ENCODE data around the gene ZNF784.

The ZNF784 gene, protein sequence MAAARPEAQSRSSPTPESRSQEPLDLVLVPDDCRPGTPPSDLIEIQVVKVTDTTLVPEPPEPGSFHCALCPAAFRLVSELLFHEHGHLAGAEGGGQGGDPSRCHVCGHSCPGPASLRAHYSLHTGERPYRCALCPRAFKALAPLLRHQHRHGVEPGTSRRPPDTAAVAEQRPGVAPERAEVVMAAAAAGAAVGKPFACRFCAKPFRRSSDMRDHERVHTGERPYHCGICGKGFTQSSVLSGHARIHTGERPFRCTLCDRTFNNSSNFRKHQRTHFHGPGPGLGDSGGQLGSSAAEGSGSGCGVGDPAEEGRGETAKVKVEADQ

DNA sequence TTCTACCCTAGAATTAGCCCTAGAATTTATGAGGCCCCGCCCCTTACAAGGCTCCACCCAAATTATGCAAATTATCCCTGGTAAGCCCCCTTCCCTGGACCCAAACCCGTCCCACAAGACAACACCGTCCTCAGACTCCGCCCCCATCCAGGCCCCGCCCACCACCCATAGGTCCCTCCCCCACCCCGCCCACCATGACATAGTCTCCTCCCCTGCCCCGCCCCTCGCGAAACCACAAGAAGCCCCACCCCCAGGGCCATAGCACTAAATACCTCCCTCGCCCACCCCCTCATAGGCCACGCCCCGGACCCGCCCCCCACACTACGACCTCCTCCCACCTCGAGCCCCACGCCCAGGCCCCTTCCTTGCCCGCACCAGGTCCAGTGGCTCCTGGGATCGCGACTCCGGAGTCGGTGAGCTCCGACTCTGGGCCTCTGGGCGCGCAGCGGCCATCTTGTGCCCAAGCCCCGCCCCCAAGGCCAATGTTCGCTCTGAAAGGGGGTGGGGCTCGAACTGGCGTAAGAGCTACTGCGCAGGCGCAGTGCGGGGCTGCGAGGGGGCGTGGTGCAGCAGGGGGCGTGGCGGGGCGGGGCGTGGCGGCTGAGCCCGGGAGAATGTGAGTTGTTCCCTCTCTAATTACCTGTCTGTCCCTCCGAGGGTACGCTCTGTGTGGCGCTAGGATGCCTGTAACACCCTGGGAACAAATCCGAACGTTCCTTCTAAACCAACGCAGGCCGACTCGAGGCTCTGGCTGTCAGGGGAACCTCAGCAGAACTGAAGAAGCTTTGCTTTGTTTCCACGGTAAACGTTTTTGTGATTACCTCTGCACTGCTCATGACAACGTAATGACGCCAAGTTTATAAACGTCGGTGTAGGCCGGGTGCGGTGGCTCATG is at the start of gene ZNF784:
Gene ZNF784, minus strand, starts transcription at position 458 of the 895 bp plus-strand sequence. Its CDS starts 5 bp downstream, at position 453.
- peak; percentile 83 for DNase-seq (ENCODE audit: low read depth, low spot score)

DNA sequence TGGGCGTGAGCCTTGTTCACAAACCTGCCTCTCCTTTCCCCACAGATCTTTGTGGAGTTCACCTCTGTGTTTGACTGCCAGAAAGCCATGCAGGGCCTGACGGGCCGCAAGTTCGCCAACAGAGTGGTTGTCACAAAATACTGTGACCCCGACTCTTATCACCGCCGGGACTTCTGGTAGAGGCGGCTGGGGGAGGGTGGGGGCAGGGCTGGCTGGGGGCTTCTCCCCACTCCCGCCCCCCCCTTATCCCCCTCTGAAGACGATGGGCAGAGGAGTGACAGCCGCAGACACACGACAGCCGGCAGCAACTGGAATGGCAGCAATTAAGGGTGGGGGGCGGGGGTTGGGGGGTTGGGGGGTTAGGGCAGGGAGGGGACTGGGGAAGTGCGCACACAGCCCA is 49.5 kb upstream of the ZNF784 start:
- DNase-seq (ENCODE audit: low read depth, low spot score) = no peak

DNA sequence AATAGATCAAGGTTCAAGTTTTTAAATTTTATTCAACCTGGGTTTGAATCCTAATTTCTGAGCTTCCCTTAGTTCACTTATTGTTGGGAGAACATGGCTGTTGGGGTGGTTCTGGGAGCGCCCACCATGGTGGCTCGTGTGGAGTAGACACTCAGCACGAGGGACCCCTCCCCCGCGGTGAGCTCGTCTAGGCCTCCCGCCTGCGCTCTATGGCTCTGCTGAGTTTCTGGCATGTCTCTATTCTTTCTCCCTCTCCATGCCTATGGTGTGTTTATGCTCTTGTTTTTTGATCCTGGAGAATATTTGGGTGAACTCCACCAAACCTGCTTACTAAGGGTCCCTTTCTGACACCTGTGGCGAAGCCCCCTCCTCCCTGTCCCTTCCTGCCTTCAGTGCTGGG is 49.1 kb upstream of the ZNF784 start:
- DNase-seq (ENCODE audit: low read depth, low spot score) = no peak

DNA sequence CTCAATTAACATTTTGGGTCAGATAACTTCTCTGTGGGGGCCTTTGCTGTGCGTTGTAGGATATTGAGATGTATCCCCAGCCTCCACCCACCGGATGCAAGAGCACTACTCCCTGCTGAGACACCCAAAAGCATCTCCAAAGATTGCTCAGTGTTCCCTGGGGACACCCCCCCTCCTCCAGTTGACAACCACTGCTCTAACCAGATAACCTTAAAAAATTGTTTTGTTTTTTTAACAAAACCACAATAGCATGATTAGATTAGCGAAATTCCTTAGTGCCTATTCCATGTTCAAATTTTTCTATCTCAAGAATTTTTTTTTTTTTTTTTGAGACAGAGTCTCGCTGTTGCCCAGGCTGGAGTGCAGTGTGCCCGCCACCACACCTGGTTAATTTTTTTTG is 48.1 kb upstream of the ZNF784 start:
- no peak for DNase-seq (ENCODE audit: low read depth, low spot score)

DNA sequence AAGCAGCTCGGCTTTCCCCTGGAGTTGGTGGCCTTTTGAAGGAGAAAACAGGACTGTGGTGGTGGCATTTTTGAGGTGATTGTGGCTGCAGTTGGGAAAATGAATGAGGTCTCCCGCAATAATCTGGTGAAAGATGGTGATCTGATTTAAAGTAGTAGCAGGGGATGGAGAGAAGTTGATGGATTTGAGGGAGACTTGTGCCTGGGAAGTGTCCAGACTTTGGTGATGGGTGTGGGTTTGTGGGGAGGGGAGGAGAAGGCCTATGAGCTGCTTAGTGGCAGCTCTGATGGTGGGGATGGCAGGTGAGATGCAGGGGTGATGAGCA is 46.6 kb upstream of the ZNF784 start:
- DNase-seq (ENCODE audit: low read depth, low spot score) = no peak

DNA sequence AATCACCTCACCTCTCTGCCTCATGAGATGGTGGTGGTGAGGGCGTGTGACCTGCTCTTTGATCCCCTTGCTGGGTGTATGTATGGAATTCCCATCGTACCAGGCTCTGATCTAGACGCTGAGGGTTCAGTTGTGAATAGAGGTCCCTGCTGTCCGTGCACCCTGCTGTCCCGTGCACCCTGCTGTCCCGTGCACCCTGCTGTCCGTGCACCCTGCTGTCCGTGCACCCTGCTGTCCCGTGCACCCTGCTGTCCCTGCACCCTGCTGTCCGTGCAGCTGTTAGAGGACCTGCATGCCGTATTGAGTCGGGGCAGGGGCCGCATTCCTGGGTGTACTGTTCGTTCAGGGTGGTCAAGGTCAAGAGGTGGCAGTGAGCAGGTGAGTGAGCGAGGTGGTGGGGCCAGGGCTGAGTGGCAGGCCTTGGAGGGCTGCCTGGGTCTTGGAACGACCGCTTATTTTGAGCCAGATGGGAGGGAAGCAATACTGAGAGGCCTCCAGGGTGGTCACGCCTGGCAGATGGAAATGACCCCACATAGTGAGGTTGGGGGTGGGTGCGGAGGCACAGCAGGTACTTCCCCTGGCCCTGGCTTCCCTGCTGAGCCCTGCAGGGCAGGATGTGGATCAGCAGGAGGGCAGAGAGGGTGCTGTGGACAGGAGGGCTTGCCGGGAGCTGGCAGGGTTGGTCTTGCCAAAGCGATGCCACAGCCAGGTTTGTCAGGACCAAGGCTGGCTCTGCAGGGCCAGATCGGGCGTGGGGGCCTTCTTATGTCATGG is 46.1 kb upstream of the ZNF784 start:
- no peak for DNase-seq (ENCODE audit: low read depth, low spot score)

DNA sequence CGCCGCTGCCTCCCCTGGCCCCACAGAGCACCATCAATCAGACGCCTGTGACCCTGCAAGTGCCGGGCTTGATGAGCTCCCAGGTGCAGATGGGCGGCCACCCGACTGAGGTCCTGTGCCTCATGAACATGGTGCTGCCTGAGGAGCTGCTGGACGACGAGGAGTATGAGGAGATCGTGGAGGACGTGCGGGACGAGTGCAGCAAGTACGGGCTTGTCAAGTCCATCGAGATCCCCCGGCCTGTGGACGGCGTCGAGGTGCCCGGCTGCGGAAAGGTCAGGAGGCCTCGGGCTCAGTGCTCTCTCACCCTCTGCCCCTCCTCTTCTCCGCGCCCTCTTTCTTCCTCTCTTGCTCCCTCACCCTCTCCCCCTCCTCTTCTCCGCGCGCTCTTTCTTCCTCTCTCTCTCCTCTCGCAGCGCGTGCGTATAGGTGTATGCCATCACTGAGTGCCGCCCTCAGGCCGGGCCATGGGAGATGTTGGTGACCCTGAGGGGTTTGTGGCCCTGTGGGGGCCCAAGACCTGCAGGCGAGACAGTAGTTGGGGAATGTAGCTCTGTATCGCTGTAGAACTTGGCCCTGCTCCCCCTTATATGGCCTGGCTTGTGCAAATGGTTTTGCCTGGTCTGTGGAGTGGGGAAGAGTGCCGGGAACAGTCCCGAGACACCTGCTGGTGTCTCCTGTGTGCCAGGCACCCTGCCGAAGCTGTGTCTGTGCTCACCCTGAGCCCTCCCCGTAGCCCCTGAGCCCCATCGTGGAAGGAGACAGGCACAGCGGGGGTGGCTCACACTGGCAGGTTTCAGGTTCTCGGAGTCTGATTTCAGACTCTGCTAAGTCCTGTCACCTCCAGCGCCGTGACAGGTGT is 45.3 kb upstream of the ZNF784 start:
- no peak for DNase-seq (ENCODE audit: low read depth, low spot score)

DNA sequence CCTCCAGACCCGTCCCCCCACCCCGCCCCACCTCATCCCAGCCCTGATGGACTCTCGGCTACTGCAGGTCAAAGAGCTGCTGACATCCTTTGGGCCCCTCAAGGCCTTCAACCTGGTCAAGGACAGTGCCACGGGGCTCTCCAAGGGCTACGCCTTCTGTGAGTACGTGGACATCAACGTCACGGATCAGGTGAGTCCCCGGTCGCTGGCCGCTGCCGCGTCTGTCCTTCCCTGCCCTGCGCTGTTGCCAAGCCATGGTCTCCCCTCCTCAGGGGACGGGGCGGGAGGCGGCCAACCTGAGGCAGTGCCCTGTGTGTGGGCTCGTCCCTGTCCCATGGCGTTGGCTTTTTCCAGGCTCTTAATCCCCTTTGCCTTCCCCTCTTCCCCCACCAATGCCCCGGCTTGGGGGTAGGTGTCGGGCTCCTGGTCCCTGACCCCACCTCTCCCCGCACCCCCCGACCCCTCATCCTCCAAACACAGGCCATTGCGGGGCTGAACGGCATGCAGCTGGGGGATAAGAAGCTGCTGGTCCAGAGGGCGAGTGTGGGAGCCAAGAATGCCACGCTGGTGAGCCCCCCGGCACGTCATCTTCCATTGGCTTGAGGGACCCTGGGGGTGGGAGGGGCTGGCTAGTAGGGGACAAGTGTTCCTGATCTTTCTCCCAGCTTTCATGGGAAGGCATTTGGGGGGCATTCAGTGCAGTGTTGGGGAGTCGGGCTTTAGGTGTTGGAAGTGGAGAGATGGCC is 44.4 kb upstream of the ZNF784 start:
- DNase-seq (ENCODE audit: low read depth, low spot score) = no peak

DNA sequence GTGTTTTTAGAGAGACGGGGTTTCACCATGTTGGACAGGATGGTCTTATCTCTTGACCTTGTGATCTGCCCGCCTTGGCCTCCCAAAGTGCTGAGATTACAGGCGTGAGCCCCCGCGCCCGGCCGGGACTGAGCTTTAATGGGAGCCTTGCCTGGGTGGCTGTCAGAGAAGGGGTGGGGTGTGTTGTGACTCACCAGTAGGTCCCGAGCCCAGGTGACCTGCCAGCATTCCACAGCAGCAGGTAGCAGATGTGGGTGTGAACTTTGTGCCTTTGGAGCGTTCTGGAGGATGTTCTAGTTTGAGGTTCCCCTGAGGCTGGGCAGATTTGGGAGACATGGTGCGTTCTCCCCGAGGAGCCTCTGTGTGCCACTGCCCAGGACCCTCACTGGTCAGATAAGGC is 43.6 kb upstream of the ZNF784 start:
- no peak for DNase-seq (ENCODE audit: low read depth, low spot score)

DNA sequence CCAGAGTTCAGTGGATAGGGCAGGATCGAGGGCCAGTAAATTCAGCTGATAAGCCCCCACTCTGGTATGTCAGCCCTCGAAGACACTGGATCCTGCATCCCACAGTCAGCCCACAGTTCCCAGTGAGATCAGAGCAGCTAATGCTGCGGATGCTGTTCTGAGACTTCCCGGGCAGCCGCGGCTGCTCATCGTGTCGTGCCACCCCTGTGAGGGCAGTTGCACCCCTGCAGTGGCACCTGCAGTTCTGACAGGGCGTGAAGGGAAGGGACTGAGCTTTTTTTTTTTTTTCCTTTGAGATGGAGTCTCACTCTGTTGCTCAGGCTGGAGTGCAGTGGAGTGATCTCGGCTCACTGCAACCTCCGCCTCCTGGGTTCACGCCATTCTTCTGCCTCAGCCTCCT is 43.1 kb upstream of the ZNF784 start:
- DNase-seq (ENCODE audit: low read depth, low spot score) = no peak

DNA sequence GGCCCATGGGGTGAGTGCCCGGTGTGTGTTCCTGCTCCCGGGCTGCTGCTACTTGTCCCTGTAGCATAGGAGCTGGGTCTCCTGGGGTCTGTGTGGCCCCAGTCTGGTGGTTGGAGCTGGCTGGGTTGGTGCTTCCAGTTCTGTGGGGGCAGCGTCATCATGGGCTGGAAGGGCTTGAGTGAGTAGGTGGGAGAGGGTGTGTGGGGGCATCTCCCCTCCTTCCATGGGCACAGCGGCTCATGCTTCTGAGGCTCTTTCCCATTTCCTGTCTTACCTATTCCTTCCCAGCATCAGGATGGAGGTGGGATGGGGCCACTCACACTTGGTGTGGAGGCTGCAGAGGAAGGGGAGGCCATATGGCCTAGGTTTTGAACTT is 42.6 kb upstream of the ZNF784 start:
- no peak for DNase-seq (ENCODE audit: low read depth, low spot score)

DNA sequence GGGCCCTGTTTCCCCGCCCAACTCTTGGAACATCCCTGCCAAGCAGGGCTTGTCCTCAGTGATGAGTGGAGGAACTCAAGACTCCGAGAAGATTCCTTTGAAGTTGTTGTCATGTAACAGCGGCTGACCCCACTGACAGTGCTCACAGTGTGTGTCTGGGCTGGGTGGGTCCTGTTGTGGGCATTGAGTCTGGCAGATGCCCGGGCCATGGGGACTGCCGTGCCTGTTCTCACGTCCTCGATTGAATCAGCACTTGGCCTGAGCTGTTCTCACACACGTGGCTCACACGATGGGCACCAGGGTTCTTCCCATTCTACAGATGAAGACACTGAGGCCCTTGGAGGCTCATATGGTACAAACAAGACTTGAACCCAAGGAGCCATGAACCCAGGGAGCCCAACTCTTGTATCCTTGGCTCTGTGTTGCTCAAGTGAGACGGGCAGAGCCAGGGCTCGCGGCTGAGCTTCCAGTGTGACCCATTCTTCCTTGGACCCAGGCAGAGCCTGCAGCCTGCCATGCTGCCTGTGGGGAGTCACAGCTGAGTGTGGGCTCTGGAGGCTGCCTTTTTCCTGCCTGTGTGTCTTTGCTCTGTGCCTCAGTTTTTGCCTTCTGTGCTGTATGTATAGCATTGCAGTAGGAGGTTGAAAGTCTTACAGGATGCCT is 42.1 kb upstream of the ZNF784 start:
- DNase-seq (ENCODE audit: low read depth, low spot score) = no peak

DNA sequence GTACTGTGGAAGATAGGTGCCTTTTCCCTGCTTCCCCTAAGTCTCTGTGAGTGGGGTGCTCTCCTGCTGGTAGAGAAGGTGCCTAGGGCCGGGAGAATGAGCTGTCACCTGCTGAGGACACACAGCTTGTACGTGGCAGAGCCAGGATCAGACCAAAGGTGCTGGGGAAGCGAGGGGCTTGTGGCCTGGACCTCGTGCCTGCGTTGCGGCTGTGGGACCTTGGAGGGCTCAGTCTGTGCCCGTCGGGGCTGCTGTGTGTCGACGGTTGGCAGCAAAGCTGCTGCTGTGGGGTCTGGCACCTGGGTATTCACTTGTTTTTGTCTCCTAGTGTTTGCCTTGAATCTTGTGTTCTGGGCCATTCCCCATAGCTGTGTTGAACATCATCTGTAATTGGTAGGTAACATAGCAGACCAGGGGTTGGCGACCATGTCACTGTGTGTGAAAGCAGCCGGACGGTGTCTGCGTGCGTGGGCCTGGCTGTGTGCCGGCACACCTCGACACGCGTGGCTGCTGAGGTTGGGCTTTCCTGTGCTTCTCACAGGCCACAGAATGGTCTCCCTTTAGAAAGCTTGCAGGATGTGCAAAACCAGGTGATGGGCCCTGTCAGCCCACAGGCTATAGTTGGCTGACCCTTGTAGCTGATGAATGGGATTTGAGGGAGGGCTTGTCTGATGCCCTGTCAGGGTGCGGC is 39.6 kb upstream of the ZNF784 start:
- no peak for DNase-seq (ENCODE audit: low read depth, low spot score)

DNA sequence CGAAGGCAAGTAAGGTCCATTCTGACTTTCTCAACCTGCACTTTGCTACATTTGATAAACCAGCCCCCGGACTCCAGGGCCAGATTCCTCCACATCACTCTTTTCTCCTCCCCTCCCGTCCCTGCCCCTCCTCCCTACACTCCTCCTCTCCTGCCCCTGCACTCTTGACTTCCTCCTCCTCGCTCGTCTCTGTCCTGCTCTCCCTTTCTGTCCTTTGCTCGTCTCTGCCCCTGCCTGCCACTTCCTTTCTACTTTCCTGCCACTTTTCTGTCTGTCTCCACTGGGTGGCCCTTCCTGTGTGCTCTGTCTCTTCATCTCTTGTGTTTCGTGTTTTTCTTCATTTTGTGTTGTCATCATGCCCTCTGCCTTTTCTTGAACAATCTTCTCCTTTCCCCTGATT is 37.5 kb upstream of the ZNF784 start:
- no peak for DNase-seq (ENCODE audit: low read depth, low spot score)

DNA sequence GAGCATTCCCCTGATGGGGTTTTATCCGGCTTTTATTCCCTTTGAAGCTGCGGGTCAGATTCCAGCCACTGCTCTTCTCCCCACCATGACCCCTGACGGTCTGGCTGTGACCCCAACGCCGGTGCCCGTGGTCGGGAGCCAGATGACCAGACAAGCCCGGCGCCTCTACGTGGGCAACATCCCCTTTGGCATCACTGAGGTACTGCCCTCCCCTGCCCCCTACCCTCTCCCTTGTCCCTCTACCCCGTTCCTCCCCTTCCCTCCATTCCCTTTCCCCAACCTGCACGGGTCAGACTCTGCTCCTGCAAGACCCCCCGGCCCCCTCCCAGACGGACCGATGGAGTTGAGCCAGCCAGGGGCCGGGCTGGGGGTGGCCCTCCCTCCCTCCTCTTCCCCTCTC is 36.6 kb upstream of the ZNF784 start:
- no peak for DNase-seq (ENCODE audit: low read depth, low spot score)

DNA sequence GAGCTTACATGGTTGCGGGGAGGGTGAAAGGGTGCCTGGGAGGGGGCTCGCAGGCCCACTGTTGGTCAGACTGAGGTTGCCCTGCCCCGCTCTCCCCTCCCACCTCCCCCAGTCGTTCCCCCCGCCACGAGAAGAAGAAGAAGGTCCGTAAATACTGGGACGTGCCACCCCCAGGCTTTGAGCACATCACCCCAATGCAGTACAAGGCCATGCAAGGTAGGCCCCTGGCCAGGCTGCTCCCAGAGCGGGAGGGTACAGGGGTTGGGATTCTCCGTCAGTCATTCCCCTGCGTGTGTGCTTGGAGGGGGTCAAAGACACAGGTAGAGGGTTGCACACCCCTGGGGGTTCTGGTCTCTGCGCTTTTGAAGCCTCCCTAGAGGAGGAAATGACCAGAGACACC is 36.0 kb upstream of the ZNF784 start:
- no peak for DNase-seq (ENCODE audit: low read depth, low spot score)

DNA sequence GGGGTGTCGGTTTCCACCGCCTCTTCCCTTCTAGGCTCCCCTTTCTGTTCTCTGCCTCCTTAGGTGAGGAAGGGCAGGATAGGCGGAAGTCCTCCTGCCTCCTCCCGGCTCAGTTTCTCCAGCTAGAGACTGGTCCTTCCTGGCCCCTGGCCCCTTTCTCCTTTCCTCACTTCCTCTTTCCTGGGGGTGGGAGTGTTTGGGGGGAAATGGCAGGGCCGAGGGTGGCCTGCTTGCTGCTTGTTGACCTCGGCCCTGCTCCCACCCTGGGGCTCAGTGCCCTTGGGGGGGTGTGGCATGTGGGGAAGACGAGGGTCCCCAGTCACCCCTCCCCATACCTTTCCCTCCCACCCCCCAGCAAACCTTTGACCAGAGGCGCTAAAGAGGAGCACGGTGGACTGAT is 35.5 kb upstream of the ZNF784 start:
- DNase-seq (ENCODE audit: low read depth, low spot score) = no peak

DNA sequence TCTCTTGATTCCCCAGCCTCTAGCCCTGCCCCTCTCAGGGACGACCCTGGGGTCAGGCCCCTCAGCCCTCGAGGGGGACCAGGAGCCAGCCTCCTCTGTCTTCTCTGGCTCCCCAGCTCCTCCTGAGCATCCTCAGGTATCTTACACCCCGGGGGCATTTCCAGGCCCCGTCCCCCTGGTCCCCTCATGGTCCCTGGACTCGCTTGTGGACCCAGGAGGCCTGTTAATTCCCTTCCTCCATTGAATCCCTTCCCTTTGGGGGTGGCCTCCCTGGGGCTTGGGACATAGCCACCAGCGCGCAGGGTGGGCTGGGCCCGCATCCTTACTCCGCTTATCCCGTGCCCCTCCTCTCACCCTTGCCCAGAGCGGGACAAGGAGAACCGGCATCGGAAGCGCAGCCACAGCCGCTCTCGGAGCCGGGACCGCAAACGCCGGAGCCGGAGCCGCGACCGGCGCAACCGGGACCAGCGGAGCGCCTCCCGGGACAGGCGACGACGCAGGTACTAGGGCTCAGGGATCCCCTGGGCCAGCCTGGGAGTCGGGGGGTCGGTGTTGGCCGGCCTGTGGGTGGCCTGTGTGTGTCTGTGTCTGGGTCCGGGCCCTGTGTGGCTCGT is 34.6 kb upstream of the ZNF784 start:
- DNase-seq (ENCODE audit: low read depth, low spot score) = no peak
